Osteocyte (in vitro differentiated cells): ENCODE results near the gene RIT1. TPM values are rescaled to one million over a fixed set of nuclear protein-coding genes. Genes with fewer than 3 reads are reported as not detected.

ENCODE experiments used
- DNase-seq: peaks from one replicate; pipeline ENCODE4 v3.0.0; 2021; ENCODE audit warnings: mixed read lengths; ENCODE audit not compliant: unreplicated experiment; ENCODE audit errors: extremely low spot score
- H3K27ac Mint-ChIP-seq: one replicate; pipeline ENCODE4 v1.8.0; 2021; ENCODE audit warnings: mild to moderate bottlenecking, mixed read lengths; ENCODE audit not compliant: unreplicated experiment
- H3K27me3 Mint-ChIP-seq: one replicate; pipeline ENCODE4 v1.8.0; 2021; ENCODE audit warnings: mixed read lengths; ENCODE audit not compliant: unreplicated experiment
- H3K36me3 Mint-ChIP-seq: one replicate; pipeline ENCODE4 v1.8.0; 2021; ENCODE audit warnings: mixed read lengths; ENCODE audit not compliant: unreplicated experiment
- H3K4me1 Mint-ChIP-seq: one replicate; pipeline ENCODE4 v1.8.0; 2021; ENCODE audit warnings: mixed read lengths; ENCODE audit not compliant: unreplicated experiment
- H3K4me3 Mint-ChIP-seq: one replicate; pipeline ENCODE4 v1.8.0; 2021; ENCODE audit warnings: mild to moderate bottlenecking, moderate library complexity, mixed read lengths; ENCODE audit not compliant: unreplicated experiment
- H3K9me3 Mint-ChIP-seq: one replicate; pipeline ENCODE4 v1.8.0; 2021; ENCODE audit warnings: mixed read lengths; ENCODE audit not compliant: unreplicated experiment
- CTCF ChIP-seq: fragments of 200-600 bp; sonication (generic); IDR thresholded peaks from 2 replicates; pipeline ENCODE4 v1.5.0; 2021; ENCODE audit warnings: antibody characterized with exemption, mild to moderate bottlenecking, moderate library complexity
- total RNA-seq: library from RNA; stranded (reverse); gene quantifications from 2 replicates; pipeline ENCODE4 v1.2.1, GENCODE V29; 2021

The RIT1 gene
- total RNA-seq, 1 donor from 2014 or later: 45.6 TPM

DNA sequence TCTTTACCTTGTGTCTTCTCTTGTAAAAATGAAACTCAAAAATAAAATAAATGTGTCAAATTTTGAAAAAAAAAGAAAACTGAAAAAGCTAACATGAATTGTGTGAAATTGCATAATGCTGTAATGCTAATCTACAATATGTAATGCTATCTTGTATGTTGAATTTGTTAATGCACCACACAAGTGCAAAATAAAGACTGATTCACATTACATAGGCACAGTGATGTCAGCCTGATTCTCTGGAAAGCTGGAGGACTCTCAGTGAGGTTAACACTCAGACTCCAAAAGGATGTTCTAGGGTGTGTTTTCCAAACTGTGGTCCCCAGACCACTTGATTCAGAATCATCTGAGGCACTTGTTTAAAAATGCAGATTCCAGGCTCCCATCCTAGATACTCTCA lies 26.2 kb downstream of the RIT1 start:
- Mint-ChIP-seq H3K27me3 (no peaks in the 10 kb centered on the region), H3K36me3 (peaks cover 6% of the 10 kb centered on the region), H3K4me3 (no peak overlapping the region), H3K9me3 (no peaks in the 10 kb centered on the region), H3K27ac (no peak overlapping the region), H3K4me1 (peaks cover 15% of the 10 kb centered on the region)
- DNase-seq: no peak
- TF ChIP-seq CTCF: no peak

GRCh38 chr1:155884031-155884960 lies 26.9 kb downstream of the RIT1 start:
- H3K27ac Mint-ChIP-seq: no peak overlapping the region
- peaks cover 15% of the 10 kb centered on the region for H3K4me1 Mint-ChIP-seq
- H3K36me3 Mint-ChIP-seq: peaks cover 6% of the 10 kb centered on the region
- no peaks in the 10 kb centered on the region for H3K27me3 Mint-ChIP-seq
- no peaks in the 10 kb centered on the region for H3K9me3 Mint-ChIP-seq
- H3K4me3 Mint-ChIP-seq: no peak overlapping the region
- no peak for DNase-seq
- TF ChIP-seq CTCF: no peak

DNA sequence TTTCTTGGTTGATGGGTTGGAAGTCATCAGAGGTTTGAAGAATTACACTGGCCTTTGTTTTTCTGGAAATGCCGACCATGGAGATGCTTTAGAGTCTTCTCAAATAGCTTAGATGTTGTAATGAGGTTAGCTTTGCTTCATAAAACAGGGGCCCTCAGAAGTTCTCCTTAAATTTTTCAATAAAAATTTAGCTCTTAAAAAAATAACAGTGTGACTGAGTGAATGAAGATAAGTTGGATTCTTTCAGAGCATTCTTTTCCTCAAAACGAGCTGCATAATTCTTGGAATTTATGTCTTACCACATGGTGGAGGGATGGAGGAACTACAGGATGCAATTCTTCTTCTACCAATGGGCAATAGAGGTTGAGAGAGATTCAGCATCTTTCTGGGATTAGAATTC lies 28.4 kb downstream of the RIT1 start:
- TF ChIP-seq CTCF: no peak
- no peak for DNase-seq
- Mint-ChIP-seq H3K27ac (no peak overlapping the region), H3K4me1 (peaks cover 7% of the 10 kb centered on the region), H3K36me3 (peaks cover 6% of the 10 kb centered on the region), H3K27me3 (no peaks in the 10 kb centered on the region), H3K9me3 (no peaks in the 10 kb centered on the region), H3K4me3 (no peak overlapping the region)

DNA sequence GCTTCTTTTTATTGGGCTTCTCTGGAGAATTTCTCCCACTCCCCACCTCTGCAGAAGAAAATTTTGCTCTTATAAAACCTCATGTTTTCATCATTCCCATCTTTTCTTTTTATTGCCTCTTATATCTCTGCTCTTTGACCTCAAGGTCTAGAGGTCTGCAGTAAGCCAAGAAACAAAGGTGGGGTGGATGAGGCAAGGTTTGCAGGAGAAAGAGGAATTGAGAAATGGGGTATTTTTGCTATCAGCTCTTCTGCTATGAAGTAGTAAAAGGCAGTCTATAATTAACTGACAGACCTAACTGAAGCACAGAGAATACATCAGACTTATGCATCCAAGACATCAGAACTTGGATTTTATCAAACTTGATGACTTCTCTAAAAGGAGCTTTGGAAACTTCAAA lies 28.9 kb downstream of the RIT1 start:
- DNase-seq: no peak
- peaks cover 7% of the 10 kb centered on the region for H3K4me1 Mint-ChIP-seq
- no peak for TF ChIP-seq CTCF
- no peak overlapping the region for H3K4me3 Mint-ChIP-seq
- H3K36me3 Mint-ChIP-seq: peaks cover 6% of the 10 kb centered on the region
- H3K27ac Mint-ChIP-seq: no peak overlapping the region
- no peaks in the 10 kb centered on the region for H3K27me3 Mint-ChIP-seq
- H3K9me3 Mint-ChIP-seq: no peaks in the 10 kb centered on the region

DNA sequence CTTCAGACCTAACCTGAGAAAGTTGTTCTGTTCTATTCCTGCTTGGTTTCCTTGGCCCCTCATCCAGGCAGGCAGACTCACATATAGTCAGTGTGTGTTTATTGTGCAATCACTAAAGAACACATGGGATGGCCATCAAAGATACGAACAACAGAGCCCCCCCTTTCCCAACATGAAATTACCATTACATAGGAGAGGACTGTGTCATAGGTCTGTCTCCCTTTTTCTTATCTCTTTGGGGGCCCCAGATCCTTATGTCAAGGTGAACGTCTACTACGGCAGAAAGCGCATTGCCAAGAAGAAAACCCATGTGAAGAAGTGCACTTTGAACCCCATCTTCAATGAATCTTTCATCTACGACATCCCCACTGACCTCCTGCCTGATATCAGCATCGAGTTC lies 30.2 kb downstream of the RIT1 start:
- no peak overlapping the region for H3K27ac Mint-ChIP-seq
- H3K9me3 Mint-ChIP-seq: no peaks in the 10 kb centered on the region
- DNase-seq: no peak
- H3K27me3 Mint-ChIP-seq: no peaks in the 10 kb centered on the region
- no peak for TF ChIP-seq CTCF
- H3K36me3 Mint-ChIP-seq: peaks cover 6% of the 10 kb centered on the region
- no peak overlapping the region for H3K4me3 Mint-ChIP-seq
- H3K4me1 Mint-ChIP-seq: peaks cover 7% of the 10 kb centered on the region
